IMR-90 (cell line): ENCODE data around the gene ANKRD45. TPM values are rescaled to one million over a fixed set of nuclear protein-coding genes. Genes with fewer than 3 reads are reported as not detected.

Experiments used
- ATAC-seq: fragments of 200-7000 bp; cut with Tn5 transposase; 2 replicates; pipeline ENCODE4 v1.9.1; 2020; ENCODE audit warnings: low read depth, mild to moderate bottlenecking, moderate library complexity
- BruUV-seq: library from RNA; stranded (reverse); fragments of 400-500 nt; replicated peaks from 2 replicates; lab custom pipeline; 2021; lab: Mats Ljungman, UMichigan
- CTCF ChIA-PET: fragments of 300-600 bp; formaldehyde crosslinking; extraction: SDS; loops from one replicate; lab custom pipeline; 2021; ENCODE audit warnings: antibody characterized with exemption; lab: Yijun Ruan, JAX
- POLR2A ChIA-PET: fragments of 300-600 bp; sonication (Branson Sonifier 250); formaldehyde crosslinking; loops from one replicate; lab custom pipeline; 2022; ENCODE audit warnings: antibody characterized with exemption; ENCODE audit not compliant: unreplicated experiment; lab: Charles Lee
- DNase-seq: peaks from one replicate; pipeline ENCODE4 v3.0.0; 2013
- H2AFZ ChIP-seq: replicated peaks from 2 replicates; pipeline ENCODE3; 2013; ENCODE audit warnings: low read length, mild to moderate bottlenecking; ENCODE audit not compliant: poor library complexity
- H2AK5ac ChIP-seq: 2 replicates; pipeline ENCODE4 v1.6.1; 2013; ENCODE audit warnings: low read depth, low read length, inconsistent platforms
- H2AK9ac ChIP-seq: replicated peaks from 2 replicates; pipeline ENCODE3; 2013; ENCODE audit warnings: mild to moderate bottlenecking, low read depth, low read length, moderate library complexity; ENCODE audit not compliant: poor library complexity
- H2BK120ac ChIP-seq: 2 replicates; pipeline ENCODE4 v1.6.1; 2013; ENCODE audit warnings: low read depth, low read length, inconsistent platforms
- H2BK15ac ChIP-seq: 3 replicates; pipeline ENCODE4 v1.6.1; 2013; ENCODE audit warnings: low read depth, low read length, inconsistent platforms
- H2BK20ac ChIP-seq: 2 replicates; pipeline ENCODE4 v1.6.1; 2013; ENCODE audit warnings: low read depth, mild to moderate bottlenecking, inconsistent platforms, low read length, moderate library complexity
- H2BK5ac ChIP-seq: 2 replicates; pipeline ENCODE4 v1.6.1; 2013; ENCODE audit warnings: mild to moderate bottlenecking, low read depth, low read length, inconsistent platforms; ENCODE audit not compliant: poor library complexity, severe bottlenecking
- H3K14ac ChIP-seq: replicated peaks from 2 replicates; pipeline ENCODE4 v1.6.1; 2013; ENCODE audit warnings: low read depth, low read length, inconsistent platforms
- H3K18ac ChIP-seq: 2 replicates; pipeline ENCODE4 v1.6.1; 2013; ENCODE audit warnings: low read depth, low read length, control low read depth
- H3K23ac ChIP-seq: 2 replicates; pipeline ENCODE4 v1.6.1; 2013; ENCODE audit warnings: low read depth, low read length, inconsistent platforms
- H3K27ac ChIP-seq: 2 replicates; pipeline ENCODE4 v1.5.1; 2013; ENCODE audit warnings: mild to moderate bottlenecking, control low read depth, low read length; ENCODE audit not compliant: insufficient read depth
- H3K27me3 ChIP-seq: 2 replicates; pipeline ENCODE4 v1.6.1; 2013; ENCODE audit warnings: low read length; ENCODE audit not compliant: control insufficient read depth, insufficient read depth
- H3K36me3 ChIP-seq: 2 replicates; pipeline ENCODE4 v1.6.1; 2013; ENCODE audit warnings: low read length, mixed read lengths; ENCODE audit not compliant: control insufficient read depth, insufficient read depth
- H3K4ac ChIP-seq: 2 replicates; pipeline ENCODE4 v1.6.1; 2013; ENCODE audit warnings: low read depth, low read length, inconsistent platforms
- H3K4me1 ChIP-seq: 2 replicates; pipeline ENCODE4 v1.6.1; 2013; ENCODE audit warnings: low read length, mixed read lengths; ENCODE audit not compliant: control insufficient read depth, insufficient read depth
- H3K4me2 ChIP-seq: 2 replicates; pipeline ENCODE4 v1.6.1; 2013; ENCODE audit warnings: low read depth, mild to moderate bottlenecking, control low read depth, low read length, moderate library complexity
- H3K4me3 ChIP-seq: 2 replicates; pipeline ENCODE4 v1.5.1; 2013; ENCODE audit warnings: low read depth, mild to moderate bottlenecking, control low read depth, low read length, moderate library complexity; ENCODE audit not compliant: insufficient read depth
- H3K56ac ChIP-seq: 2 replicates; pipeline ENCODE4 v1.6.1; 2013; ENCODE audit warnings: low read length, inconsistent platforms; ENCODE audit not compliant: insufficient read depth; ENCODE audit errors: extremely low read depth
- H3K79me1 ChIP-seq, 2 experiments: 2 replicates each; pipeline ENCODE4 v1.6.1; 2013; ENCODE audit warnings: low read length in 2 of 2, inconsistent platforms in 1 of 2, low read depth in 1 of 2
- H3K9ac ChIP-seq: 2 replicates; pipeline ENCODE4 v1.6.1; 2013; ENCODE audit warnings: low read depth, low read length, control low read depth
- H3K9me1 ChIP-seq: 2 replicates; pipeline ENCODE4 v1.6.1; 2013; ENCODE audit warnings: low read length, inconsistent platforms; ENCODE audit not compliant: insufficient read depth
- H3K9me3 ChIP-seq: 2 replicates; pipeline ENCODE4 v1.6.1; 2013; ENCODE audit warnings: low read length; ENCODE audit not compliant: control insufficient read depth, insufficient read depth
- H4K20me1 ChIP-seq: 2 replicates; pipeline ENCODE4 v1.6.1; 2013; ENCODE audit warnings: low read length, inconsistent platforms; ENCODE audit not compliant: insufficient read depth
- H4K5ac ChIP-seq: 2 replicates; pipeline ENCODE4 v1.6.1; 2013; ENCODE audit warnings: mild to moderate bottlenecking, low read depth, low read length, control low read depth
- H4K8ac ChIP-seq, 2 experiments: 2 replicates each; pipeline ENCODE4 v1.6.1; 2013; ENCODE audit warnings: low read depth in 2 of 2, low read length in 2 of 2, control low read depth in 1 of 2, inconsistent platforms in 1 of 2
- H4K91ac ChIP-seq: 2 replicates; pipeline ENCODE4 v1.6.1; 2013; ENCODE audit warnings: low read depth, low read length, inconsistent platforms; ENCODE audit not compliant: insufficient read depth
- BHLHE40 ChIP-seq: fragments of 150-350 bp; IDR thresholded peaks from 2 replicates; pipeline ENCODE4 v1.6.1; 2016; ENCODE audit warnings: mild to moderate bottlenecking, low read depth, low read length
- CEBPB ChIP-seq: IDR thresholded peaks from 2 replicates; pipeline ENCODE4 v1.6.1; 2012; ENCODE audit warnings: low read depth, low read length, improper control_type of control experiment
- CHD1 ChIP-seq: IDR thresholded peaks from 2 replicates; pipeline ENCODE4 v1.6.1; 2012; ENCODE audit warnings: low read depth, low read length, improper control_type of control experiment
- MAZ ChIP-seq: IDR thresholded peaks from 2 replicates; pipeline ENCODE4 v1.6.1; 2012; ENCODE audit warnings: low read depth, mild to moderate bottlenecking, low read length, improper control_type of control experiment, moderate library complexity, borderline replicate concordance
- MXI1 ChIP-seq: IDR thresholded peaks from 2 replicates; pipeline ENCODE4 v1.6.1; 2012; ENCODE audit warnings: low read depth, mild to moderate bottlenecking, low read length, moderate library complexity, borderline replicate concordance
- NFE2L2 ChIP-seq: fragments of 150-350 bp; IDR thresholded peaks from 2 replicates; pipeline ENCODE4 v1.6.1; 2016; ENCODE audit warnings: low read depth, mild to moderate bottlenecking, low read length
- RAD21 ChIP-seq: IDR thresholded peaks from 2 replicates; pipeline ENCODE4 v1.6.1; 2012; ENCODE audit warnings: low read length, improper control_type of control experiment
- RCOR1 ChIP-seq: IDR thresholded peaks from 2 replicates; pipeline ENCODE4 v1.6.1; 2012; ENCODE audit warnings: mild to moderate bottlenecking, low read length, improper control_type of control experiment; ENCODE audit not compliant: insufficient replicate concordance
- RFX5 ChIP-seq: IDR thresholded peaks from 2 replicates; pipeline ENCODE4 v1.8.0; 2012; ENCODE audit warnings: low read depth, mild to moderate bottlenecking, low read length, moderate library complexity
- USF2 ChIP-seq: fragments of 150-350 bp; IDR thresholded peaks from 2 replicates; pipeline ENCODE4 v1.6.1; 2017; ENCODE audit warnings: mild to moderate bottlenecking, antibody characterized with exemption, low read length, low read depth
- WGBS, 2 experiments: methylation state at CpG; one replicate each; pipeline versions ENCODE4 v1.1.5 to v1.1.7; 2013; ENCODE audit warnings: missing lambda C conversion rate in 2 of 2; ENCODE audit not compliant: insufficient read length in 1 of 2; ENCODE audit errors: extremely low coverage in 2 of 2; 5-methylcytosine and 5-hydroxymethylcytosine counted together
- dilution Hi-C: fragments of 300-500 bp; cut with HindIII; formaldehyde crosslinking; loops from one replicate; pipeline ENCODE4 v1.14.3; 2018; ENCODE audit warnings: low sequenced_read_pairs; ENCODE audit not compliant: unreplicated experiment
- in situ Hi-C: fragments of 300-500 bp; cut with MboI; formaldehyde crosslinking; loops from 3 replicates; pipeline ENCODE4 v1.14.3; 2019; ENCODE audit warnings: low sequenced_read_pairs, inconsistent platforms, mixed read lengths
- intact Hi-C: fragments of 100-400 bp; cut with micrococcal nuclease; formaldehyde crosslinking; loops from 2 replicates; pipeline ENCODE4 v1.10.0; 2022
- polyA plus RNA-seq, 3 experiments: library from polyadenylated mRNA; depleted of rRNA; stranded (reverse); fragments of >200 nt; gene quantifications; 2 replicates each; pipeline ENCODE4 v1.2.3, GENCODE V29; 2012; ENCODE audit warnings: low replicate concordance in 1 of 3
- total RNA-seq: library from RNA; depleted of rRNA; stranded (reverse); fragments of >200 nt; gene quantifications from 2 replicates; pipeline ENCODE4 v1.2.3, GENCODE V29; 2012

Gene ANKRD45
- total and polyA plus RNA-seq, 2 of the 4 experiments (the other 2 are of a cell fraction) = under 0.01 TPM; not detected in 1

DNA sequence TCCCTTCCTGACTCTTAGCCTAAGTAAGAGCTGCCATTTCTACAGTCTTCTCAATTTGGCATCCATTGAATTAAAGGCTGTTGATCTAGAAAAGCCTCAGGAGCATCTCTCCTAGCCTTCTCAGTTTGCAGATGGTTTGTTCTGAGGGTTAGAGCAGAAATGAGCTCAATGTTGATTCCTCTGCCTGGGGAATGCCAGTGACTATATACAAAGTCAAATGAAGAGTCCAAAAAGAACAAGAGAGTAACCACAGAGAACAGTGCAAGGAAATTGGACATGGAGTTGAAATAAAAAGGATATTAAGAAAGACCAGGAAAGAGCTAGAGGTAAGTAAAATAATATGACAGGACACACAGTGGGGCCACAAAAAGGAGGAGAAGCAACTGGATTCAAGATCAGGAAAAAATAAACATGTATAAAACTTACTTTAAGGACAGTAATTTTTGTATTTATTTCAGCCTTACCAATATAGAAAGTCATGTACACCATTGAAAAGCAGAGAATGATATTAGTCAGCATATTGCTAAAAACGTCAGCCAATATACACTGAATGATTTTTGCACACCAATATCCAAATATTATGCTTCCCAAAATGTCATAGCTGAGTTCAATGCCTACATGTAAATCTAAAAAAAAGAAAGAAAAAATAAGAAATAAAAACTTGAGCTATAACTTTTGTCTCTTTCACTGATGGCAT is 88.1 kb downstream of the ANKRD45 start:
- BruUV-seq = no TSS peak
- Histone ChIP-seq H2AK5ac (no peak overlapping the region), H2BK20ac (no peak overlapping the region), H4K5ac (no peak overlapping the region), H3K56ac (no peak overlapping the region), H3K9ac (no peak overlapping the region), H4K91ac (no peak overlapping the region), H3K27me3 (peaks cover 8% of the 10 kb centered on the region; the same call in 1 of the 2 replicates), H3K4me2 (no peak overlapping the region), H3K9me1 (no peaks in the 10 kb centered on the region), H4K20me1 (no peaks in the 10 kb centered on the region), H2BK5ac (no peak overlapping the region), H3K4me3 (no peak overlapping the region), H3K79me1 (no peaks in the 10 kb centered on the region), H3K36me3 (no peaks in the 10 kb centered on the region), H3K23ac (no peak overlapping the region), H2AFZ (no peak overlapping the region), H4K8ac (no peak overlapping the region), H2BK120ac (no peak overlapping the region), H3K27ac (no peak overlapping the region), H3K18ac (no peak overlapping the region), H3K9me3 (no peaks in the 10 kb centered on the region), H2AK9ac (no peak overlapping the region), H3K4me1 (no peaks in the 10 kb centered on the region), H3K14ac (no peak overlapping the region), H2BK15ac (no peak overlapping the region), H3K4ac (no peak overlapping the region)
- POLR2A ChIA-PET = no interaction called here
- dilution Hi-C loops (no loop called here), in situ Hi-C loops (no loop called here), intact Hi-C loops (no loop called here)
- ATAC-seq (no peak), DNase-seq (no peak)
- TF ChIP-seq CEBPB (no peak), RFX5 (no peak), MAZ (no peak), CHD1 (no peak), RAD21 (no peak), RCOR1 (no peak), USF2 (no peak), NFE2L2 (no peak), MXI1 (no peak), BHLHE40 (no peak)
- no CpG with 5 or more reads among the region's 1 CpG for WGBS, 2 experiments
- CTCF ChIA-PET = interaction anchor here (0.5 to 0.6 kb wide), 2 partner anchors 31 to 95 kb away, joined by 3 read pairs; no protein-coding TSS in a partner anchor
